Activated B cell treated with CpG ODN at 0.5 μM for 24 hours (primary cell): ENCODE data around the gene CCDC12. TPM values are rescaled to one million over a fixed set of nuclear protein-coding genes. Genes with fewer than 3 reads are reported as not detected.
A peak's percentile ranks its signal among the peaks of the same experiment; 100 is the strongest.

Source experiments
- ATAC-seq: fragments of 200-7000 bp; cut with Tn5 transposase; one replicate; pipeline ENCODE4 v1.10.0; 2021; ENCODE audit warnings: low read depth, mild to moderate bottlenecking, moderate library complexity
- CTCF ChIA-PET: fragments of 350-600 bp; sonication (Branson Sonifier 250); formaldehyde crosslinking; loops from one replicate; lab custom pipeline; 2021; ENCODE audit warnings: antibody characterized with exemption; lab: Charles Lee
- POLR2A ChIA-PET: fragments of 350-600 bp; sonication (Branson Sonifier 250); formaldehyde crosslinking; loops from one replicate; lab custom pipeline; 2021; ENCODE audit warnings: antibody characterized with exemption; lab: Charles Lee
- DNase-seq: peaks from one replicate; pipeline ENCODE4 v3.0.0; 2022
- H3K27ac Mint-ChIP-seq: one replicate; pipeline ENCODE4 v1.8.0; 2020; ENCODE audit warnings: mixed read lengths
- H3K27me3 Mint-ChIP-seq: one replicate; pipeline ENCODE4 v1.8.0; 2021; ENCODE audit warnings: mixed read lengths
- H3K36me3 Mint-ChIP-seq: one replicate; pipeline ENCODE4 v1.8.0; 2021; ENCODE audit warnings: low read depth, mixed read lengths
- H3K4me1 Mint-ChIP-seq: one replicate; pipeline ENCODE4 v1.8.0; 2021; ENCODE audit warnings: mixed read lengths
- H3K4me3 Mint-ChIP-seq: one replicate; pipeline ENCODE4 v1.8.0; 2020; ENCODE audit warnings: mild to moderate bottlenecking, mixed read lengths
- H3K9me3 Mint-ChIP-seq: one replicate; pipeline ENCODE4 v1.8.0; 2020; ENCODE audit warnings: mixed read lengths
- CTCF ChIP-seq: fragments of 200-600 bp; IDR thresholded peaks from one replicate; pipeline ENCODE4 v1.8.0; 2022; ENCODE audit warnings: antibody characterized with exemption, mild to moderate bottlenecking
- intact Hi-C: fragments of 100-400 bp; cut with micrococcal nuclease; formaldehyde crosslinking; loops from one replicate; pipeline ENCODE4 v1.15.1; 2024
- total RNA-seq: library from RNA; stranded (reverse); gene quantifications from 2 replicates; pipeline ENCODE4 v1.2.3, GENCODE V29; 2022

CCDC12 gene
- total RNA-seq, 1 donor from 2014 or later = 98.4 TPM

GRCh38 chr3:46924921-46925584, 51.5 kb downstream of the CCDC12 start:
- Mint-ChIP-seq H3K4me1 (peaks cover 71% of the 10 kb centered on the region), H3K9me3 (peaks cover 4% of the 10 kb centered on the region), H3K27ac (peak overlapping the region; percentile 93), H3K36me3 (peaks cover 63% of the 10 kb centered on the region), H3K27me3 (no peaks in the 10 kb centered on the region), H3K4me3 (peak overlapping the region; percentile 7)
- POLR2A ChIA-PET = interaction anchor here (0.8 to 15.6 kb wide), 3 partner anchors 16 to 52 kb away, joined by 3 to 189 read pairs (median 8); partner anchors contain the start of genes CCDC12 and NBEAL2
- intact Hi-C loops = loop anchor here (5.0 kb wide), 2 partner anchors 237 to 357 kb away; partner anchors contain the start of genes KIF9, KLHL18 and SETD2
- CTCF ChIA-PET = interaction anchor here (1.0 to 4.4 kb wide), 3 partner anchors 15 to 74 kb away, joined by 3 to 35 read pairs (median 5); partner anchors contain the start of gene CCDC12
- no peak for ATAC-seq
- no peak for DNase-seq
- TF ChIP-seq CTCF = no peak

GRCh38 chr3:46923559-46924350, 52.8 kb downstream of the CCDC12 start:
- peaks cover 4% of the 10 kb centered on the region for H3K9me3 Mint-ChIP-seq
- intact Hi-C loops = loop anchor here (1.0 kb wide), 1 partner anchor 75 kb away; no protein-coding TSS in a partner anchor
- no peak for DNase-seq
- CTCF ChIA-PET = interaction anchor here (0.9 to 4.4 kb wide), 13 partner anchors 9 to 93 kb away, joined by 3 to 35 read pairs (median 4); partner anchors contain the start of genes CCDC12 and NBEAL2
- peak overlapping the region; percentile 19 for H3K4me3 Mint-ChIP-seq
- POLR2A ChIA-PET = interaction anchor here (1.0 to 15.6 kb wide), 2 partner anchors 53 to 109 kb away, joined by 8 to 189 read pairs; partner anchors contain the start of genes CCDC12 and NBEAL2
- no peaks in the 10 kb centered on the region for H3K27me3 Mint-ChIP-seq
- H3K36me3 Mint-ChIP-seq = peaks cover 70% of the 10 kb centered on the region
- H3K4me1 Mint-ChIP-seq = peaks cover 59% of the 10 kb centered on the region
- no peak for TF ChIP-seq CTCF
- ATAC-seq = no peak
- H3K27ac Mint-ChIP-seq = peak overlapping the region; percentile 68

GRCh38 chr3:46922871-46923558, 53.5 kb downstream of the CCDC12 start:
- intact Hi-C loops = loop anchor here (1.0 kb wide), 1 partner anchor 75 kb away; no protein-coding TSS in a partner anchor
- ChIA-PET CTCF (interaction anchor here (0.9 to 4.4 kb wide), 11 partner anchors 9 to 94 kb away, joined by 3 to 35 read pairs (median 4); partner anchors contain the start of gene NBEAL2), POLR2A (interaction anchor here (0.5 to 15.6 kb wide), 4 partner anchors 10 to 120 kb away, joined by 3 to 189 read pairs (median 6); partner anchors contain the start of genes CCDC12 and NBEAL2)
- H3K9me3 Mint-ChIP-seq = no peaks in the 10 kb centered on the region
- no peak overlapping the region for H3K4me3 Mint-ChIP-seq
- ATAC-seq (no peak), DNase-seq (no peak)
- no peaks in the 10 kb centered on the region for H3K27me3 Mint-ChIP-seq
- peaks cover 71% of the 10 kb centered on the region for H3K36me3 Mint-ChIP-seq
- TF ChIP-seq CTCF = no peak
- H3K27ac Mint-ChIP-seq = peak overlapping the region; percentile 68
- peaks cover 51% of the 10 kb centered on the region for H3K4me1 Mint-ChIP-seq

GRCh38 chr3:46922426-46922825, 54.1 kb downstream of the CCDC12 start:
- Mint-ChIP-seq H3K36me3 (peaks cover 77% of the 10 kb centered on the region), H3K4me1 (peaks cover 45% of the 10 kb centered on the region), H3K4me3 (no peak overlapping the region), H3K27me3 (no peaks in the 10 kb centered on the region), H3K27ac (no peak overlapping the region), H3K9me3 (no peaks in the 10 kb centered on the region)
- DNase-seq = no peak
- no peak for TF ChIP-seq CTCF
- ChIA-PET CTCF (interaction anchor here (1.1 to 4.4 kb wide), 6 partner anchors 9 to 76 kb away, joined by 3 to 35 read pairs (median 5); partner anchors contain the start of gene NBEAL2), POLR2A (interaction anchor here (0.8 to 15.6 kb wide), 2 partner anchors 9 to 54 kb away, joined by 3 to 189 read pairs; partner anchors contain the start of genes CCDC12 and NBEAL2)
- intact Hi-C loops = no loop called here
- no peak for ATAC-seq
